ENCODE results near the gene RNF213. TPM values are rescaled to one million over a fixed set of nuclear protein-coding genes. Genes with fewer than 3 reads are reported as not detected.

Gene RNF213
- total RNA-seq, 2 donors from 2014 or later: 98.8 to 136 TPM

DNA sequence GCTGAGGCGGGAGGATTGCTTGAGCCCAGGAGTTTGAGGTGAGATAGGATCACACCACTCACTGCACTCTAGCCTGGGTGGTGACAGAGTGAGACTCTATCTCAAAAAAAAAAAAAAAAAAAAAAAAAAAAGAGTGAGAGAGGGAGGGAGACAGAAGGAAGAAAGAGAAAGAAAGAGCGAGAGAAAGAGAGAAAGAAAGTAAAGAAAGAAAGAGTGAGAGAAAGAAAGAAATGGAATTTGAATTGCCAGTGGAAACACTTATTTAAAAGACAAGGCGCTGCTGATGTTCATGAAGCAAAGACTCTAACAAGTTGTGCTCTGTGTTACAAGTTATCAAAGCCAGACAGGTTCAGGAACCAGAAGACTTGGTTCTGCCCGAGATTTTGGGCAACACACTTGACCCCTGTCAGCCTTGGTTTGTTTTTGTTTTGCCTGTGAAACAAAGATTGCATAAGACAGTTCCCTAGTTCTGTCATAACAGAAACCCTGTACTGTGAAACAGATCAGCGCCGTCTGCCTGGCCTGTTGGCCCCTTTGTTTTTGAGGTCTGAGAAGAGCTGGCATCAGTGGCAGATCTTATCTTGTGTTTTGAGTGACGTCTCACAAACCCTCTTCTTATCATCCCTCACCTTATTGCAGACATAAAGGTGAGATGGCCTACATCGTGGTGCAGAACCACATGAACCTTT lies 98.9 kb downstream of the RNF213 start:
- Mint-ChIP-seq H3K4me1 (no peaks in the 10 kb centered on the region), H3K9me3 (peaks cover 3% of the 10 kb centered on the region), H3K27ac (peak overlapping the region; percentile 45), H3K27me3 (ENCODE audit: insufficient read depth) (no peaks in the 10 kb centered on the region), H3K4me3 (no peak overlapping the region), H3K36me3 (ENCODE audit: low read depth) (peaks cover 75% of the 10 kb centered on the region)
- peaks cover 71% of the 10 kb centered on the region for H3K36me3 ChIP-seq (ENCODE audit: control insufficient read depth, insufficient read depth, low read length)
- no peak overlapping the region for H3K9ac ChIP-seq (ENCODE audit: extremely low read depth, low read length, poor library complexity, severe bottlenecking)
- H3K9me3 ChIP-seq (ENCODE audit: control insufficient read depth, low read length): no peaks in the 10 kb centered on the region
- TF ChIP-seq, protein P1, sequence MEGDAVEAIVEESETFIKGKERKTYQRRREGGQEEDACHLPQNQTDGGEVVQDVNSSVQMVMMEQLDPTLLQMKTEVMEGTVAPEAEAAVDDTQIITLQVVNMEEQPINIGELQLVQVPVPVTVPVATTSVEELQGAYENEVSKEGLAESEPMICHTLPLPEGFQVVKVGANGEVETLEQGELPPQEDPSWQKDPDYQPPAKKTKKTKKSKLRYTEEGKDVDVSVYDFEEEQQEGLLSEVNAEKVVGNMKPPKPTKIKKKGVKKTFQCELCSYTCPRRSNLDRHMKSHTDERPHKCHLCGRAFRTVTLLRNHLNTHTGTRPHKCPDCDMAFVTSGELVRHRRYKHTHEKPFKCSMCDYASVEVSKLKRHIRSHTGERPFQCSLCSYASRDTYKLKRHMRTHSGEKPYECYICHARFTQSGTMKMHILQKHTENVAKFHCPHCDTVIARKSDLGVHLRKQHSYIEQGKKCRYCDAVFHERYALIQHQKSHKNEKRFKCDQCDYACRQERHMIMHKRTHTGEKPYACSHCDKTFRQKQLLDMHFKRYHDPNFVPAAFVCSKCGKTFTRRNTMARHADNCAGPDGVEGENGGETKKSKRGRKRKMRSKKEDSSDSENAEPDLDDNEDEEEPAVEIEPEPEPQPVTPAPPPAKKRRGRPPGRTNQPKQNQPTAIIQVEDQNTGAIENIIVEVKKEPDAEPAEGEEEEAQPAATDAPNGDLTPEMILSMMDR (conservative IDR thresholded peaks at IDR 0.05): no peak
- WGBS, 2 experiments (ENCODE audit: insufficient coverage in 1 of 2, insufficient read length in 1 of 2): 94 to 98% methylated on average over 6 to 8 of the region's 8 CpGs
- H3K27ac ChIP-seq (ENCODE audit: low read depth, low read length): no peak overlapping the region
- no peaks in the 10 kb centered on the region for H3K27me3 ChIP-seq (ENCODE audit: control insufficient read depth, insufficient read depth, low read length, poor library complexity, severe bottlenecking)
- H3K4me3 ChIP-seq (ENCODE audit: low read length): no peak overlapping the region
- no peak for DNase-seq
- H3K4me1 ChIP-seq (ENCODE audit: control insufficient read depth, insufficient read depth, low read length): no peaks in the 10 kb centered on the region

- H3K9me3 ChIP-seq (ENCODE audit: control insufficient read depth, low read length): no peaks in the 10 kb centered on the region
- DNase-seq: no peak
- TF ChIP-seq, protein P1 (conservative IDR thresholded peaks at IDR 0.05): no peak
- no peaks in the 10 kb centered on the region for H3K4me1 ChIP-seq (ENCODE audit: control insufficient read depth, insufficient read depth, low read length)
- no peak overlapping the region for H3K4me3 Mint-ChIP-seq
- no peaks in the 10 kb centered on the region for H3K4me1 Mint-ChIP-seq
- H3K9ac ChIP-seq (ENCODE audit: extremely low read depth, low read length, poor library complexity, severe bottlenecking): no peak overlapping the region
- H3K27me3 Mint-ChIP-seq (ENCODE audit: insufficient read depth): no peaks in the 10 kb centered on the region
- no peaks in the 10 kb centered on the region for H3K27me3 ChIP-seq (ENCODE audit: control insufficient read depth, insufficient read depth, low read length, poor library complexity, severe bottlenecking)
- no peak overlapping the region for H3K27ac ChIP-seq (ENCODE audit: low read depth, low read length)
- no peak overlapping the region for H3K27ac Mint-ChIP-seq
- H3K36me3 Mint-ChIP-seq (ENCODE audit: low read depth): peaks cover 78% of the 10 kb centered on the region
- H3K36me3 ChIP-seq (ENCODE audit: control insufficient read depth, insufficient read depth, low read length): peaks cover 73% of the 10 kb centered on the region
- WGBS, 2 experiments (ENCODE audit: insufficient coverage in 1 of 2, insufficient read length in 1 of 2): 97% methylated on average over 11 to 13 of the region's 13 CpGs
- H3K4me3 ChIP-seq (ENCODE audit: low read length): no peak overlapping the region
- peaks cover 3% of the 10 kb centered on the region for H3K9me3 Mint-ChIP-seq
Observed at GRCh38 chr17:80360396-80360795, 99.7 kb downstream of the RNF213 start.

- Mint-ChIP-seq H3K9me3 (peaks cover 3% of the 10 kb centered on the region), H3K4me3 (no peak overlapping the region)
- 93 to 98% methylated on average over 11 to 17 of the region's 18 CpGs for WGBS, 2 experiments (ENCODE audit: insufficient coverage in 1 of 2, insufficient read length in 1 of 2)
Observed at GRCh38 chr17:80361495-80362220, 101.0 kb downstream of the RNF213 start.

More at GRCh38 chr17:80361495-80362220, 101.0 kb downstream of the RNF213 start:
- H3K4me1 ChIP-seq (ENCODE audit: control insufficient read depth, insufficient read depth, low read length): no peaks in the 10 kb centered on the region
- H3K9ac ChIP-seq (ENCODE audit: extremely low read depth, low read length, poor library complexity, severe bottlenecking): no peak overlapping the region
- no peaks in the 10 kb centered on the region for H3K27me3 Mint-ChIP-seq (ENCODE audit: insufficient read depth)
- peak; percentile 93 for DNase-seq
- no peak overlapping the region for H3K27ac Mint-ChIP-seq
- H3K4me3 ChIP-seq (ENCODE audit: low read length): no peak overlapping the region
- no peaks in the 10 kb centered on the region for H3K9me3 ChIP-seq (ENCODE audit: control insufficient read depth, low read length)
- TF ChIP-seq, protein P1 (conservative IDR thresholded peaks at IDR 0.05): peak; percentile 82
- H3K36me3 Mint-ChIP-seq (ENCODE audit: low read depth): peaks cover 82% of the 10 kb centered on the region
- no peak overlapping the region for H3K27ac ChIP-seq (ENCODE audit: low read depth, low read length)
- H3K27me3 ChIP-seq (ENCODE audit: control insufficient read depth, insufficient read depth, low read length, poor library complexity, severe bottlenecking): no peaks in the 10 kb centered on the region
- peaks cover 86% of the 10 kb centered on the region for H3K36me3 ChIP-seq (ENCODE audit: control insufficient read depth, insufficient read depth, low read length)
- H3K4me1 Mint-ChIP-seq: no peaks in the 10 kb centered on the region
